GM18951 (cell line): Measurements from ENCODE around the gene EPHA6.

Experiments used
- POLR2A ChIP-seq: IDR thresholded peaks from 4 replicates; pipeline ENCODE4 v1.6.1; 2011; ENCODE audit warnings: mild to moderate bottlenecking; ENCODE audit not compliant: insufficient read length, insufficient read depth; ENCODE audit errors: extremely low read depth
- in situ Hi-C: fragments of 300-500 bp; cut with MboI; formaldehyde crosslinking; loops from one replicate; pipeline ENCODE4 v1.12.0; 2022; ENCODE audit warnings: low sequenced_read_pairs, mixed read lengths, inconsistent platforms; ENCODE audit not compliant: unreplicated experiment

EPHA6 gene

GRCh38 chr3:97105989-97106651 is 291.7 kb downstream of the EPHA6 start:
- in situ Hi-C loops: no loop called here
- no peak for TF ChIP-seq POLR2A

GRCh38 chr3:97106652-97106989 is 292.2 kb downstream of the EPHA6 start:
- in situ Hi-C loops: no loop called here
- TF ChIP-seq POLR2A: no peak

- in situ Hi-C loops: no loop called here
- no peak for TF ChIP-seq POLR2A
Observed at GRCh38 chr3:97108136-97108535, 293.7 kb downstream of the EPHA6 start.

- in situ Hi-C loops: no loop called here
- no peak for TF ChIP-seq POLR2A
Observed at GRCh38 chr3:97111244-97111643, 296.9 kb downstream of the EPHA6 start.

GRCh38 chr3:97121386-97121785 is 307.0 kb downstream of the EPHA6 start:
- in situ Hi-C loops: no loop called here
- TF ChIP-seq POLR2A: no peak

- in situ Hi-C loops: no loop called here
- no peak for TF ChIP-seq POLR2A
Observed at GRCh38 chr3:97125902-97126499, 311.6 kb downstream of the EPHA6 start.

- in situ Hi-C loops: no loop called here
- no peak for TF ChIP-seq POLR2A
Observed at GRCh38 chr3:97131476-97131875, 317.1 kb downstream of the EPHA6 start.

- in situ Hi-C loops: no loop called here
- TF ChIP-seq POLR2A: no peak
Observed at GRCh38 chr3:97138914-97139541, 324.6 kb downstream of the EPHA6 start.

- in situ Hi-C loops: no loop called here
- no peak for TF ChIP-seq POLR2A
Observed at GRCh38 chr3:97148931-97149330, 334.5 kb downstream of the EPHA6 start.

GRCh38 chr3:97161169-97161568 is 346.8 kb downstream of the EPHA6 start:
- in situ Hi-C loops: no loop called here
- TF ChIP-seq POLR2A: no peak

- in situ Hi-C loops: no loop called here
- no peak for TF ChIP-seq POLR2A
Observed at GRCh38 chr3:97177242-97177641, 362.8 kb downstream of the EPHA6 start.

GRCh38 chr3:97181704-97182103 is 367.3 kb downstream of the EPHA6 start:
- in situ Hi-C loops: no loop called here

GRCh38 chr3:97187771-97188170 is 373.4 kb downstream of the EPHA6 start:
- no peak for TF ChIP-seq POLR2A
- in situ Hi-C loops: no loop called here

More at GRCh38 chr3:97181704-97182103, 367.3 kb downstream of the EPHA6 start:
- TF ChIP-seq POLR2A: no peak

GRCh38 chr3:97189835-97190234 is 375.4 kb downstream of the EPHA6 start:
- in situ Hi-C loops: no loop called here
- TF ChIP-seq POLR2A: no peak
